MM.1S (cell line): ENCODE data around the gene SLIT1.

Experiments used
- EZH2 ChIP-seq: fragments of 300-600 bp; sonication (generic); optimal IDR thresholded peaks from 2 replicates; pipeline ENCODE3; 2017; ENCODE audit warnings: low read depth, mild to moderate bottlenecking, antibody characterized with exemption, low read length, mixed read lengths
- EZH2phosphoT487 ChIP-seq: fragments of 300-600 bp; sonication (generic); IDR thresholded peaks from 2 replicates; pipeline ENCODE4 v1.6.1; 2018; ENCODE audit warnings: antibody characterized with exemption, low read length
- TF ChIP-seq, protein P1 (sequence below): fragments of 300-600 bp; sonication (generic); IDR thresholded peaks from 2 replicates; pipeline ENCODE4 v1.5.1; 2016; ENCODE audit warnings: antibody characterized with exemption, low read length, mixed read lengths

DNA sequence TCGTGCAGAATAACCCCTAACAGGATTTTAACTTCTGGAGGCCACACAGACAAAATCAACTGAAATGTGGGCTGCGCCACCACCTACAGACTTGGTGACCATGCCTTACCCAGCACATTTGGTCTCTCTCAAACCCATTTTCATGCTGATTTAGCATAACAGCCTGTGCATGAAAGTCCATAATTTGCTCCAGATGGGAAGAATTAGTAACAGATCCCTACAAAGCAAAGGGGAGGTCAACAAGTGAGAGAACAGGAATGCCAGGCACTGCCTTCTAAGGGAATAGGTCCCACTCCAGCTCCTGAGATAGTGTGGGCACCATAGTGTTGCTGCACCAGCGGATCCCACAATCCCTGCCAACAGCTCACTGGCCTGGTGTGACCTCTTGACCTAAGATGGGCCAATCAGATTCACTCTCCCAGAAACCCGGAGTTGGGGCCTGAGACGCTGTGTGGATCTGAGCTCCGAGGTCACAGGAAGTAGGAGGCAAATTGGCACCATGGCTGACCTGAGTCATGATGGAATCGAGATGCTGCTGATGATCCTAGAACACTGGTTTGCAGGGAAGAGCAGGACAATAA, 32.4 kb downstream of the SLIT1 start:
- TF ChIP-seq, protein P1, sequence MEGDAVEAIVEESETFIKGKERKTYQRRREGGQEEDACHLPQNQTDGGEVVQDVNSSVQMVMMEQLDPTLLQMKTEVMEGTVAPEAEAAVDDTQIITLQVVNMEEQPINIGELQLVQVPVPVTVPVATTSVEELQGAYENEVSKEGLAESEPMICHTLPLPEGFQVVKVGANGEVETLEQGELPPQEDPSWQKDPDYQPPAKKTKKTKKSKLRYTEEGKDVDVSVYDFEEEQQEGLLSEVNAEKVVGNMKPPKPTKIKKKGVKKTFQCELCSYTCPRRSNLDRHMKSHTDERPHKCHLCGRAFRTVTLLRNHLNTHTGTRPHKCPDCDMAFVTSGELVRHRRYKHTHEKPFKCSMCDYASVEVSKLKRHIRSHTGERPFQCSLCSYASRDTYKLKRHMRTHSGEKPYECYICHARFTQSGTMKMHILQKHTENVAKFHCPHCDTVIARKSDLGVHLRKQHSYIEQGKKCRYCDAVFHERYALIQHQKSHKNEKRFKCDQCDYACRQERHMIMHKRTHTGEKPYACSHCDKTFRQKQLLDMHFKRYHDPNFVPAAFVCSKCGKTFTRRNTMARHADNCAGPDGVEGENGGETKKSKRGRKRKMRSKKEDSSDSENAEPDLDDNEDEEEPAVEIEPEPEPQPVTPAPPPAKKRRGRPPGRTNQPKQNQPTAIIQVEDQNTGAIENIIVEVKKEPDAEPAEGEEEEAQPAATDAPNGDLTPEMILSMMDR = no peak
- TF ChIP-seq EZH2 (no peak), EZH2phosphoT487 (no peak)
